A204.1 (cell line): Measurements from ENCODE around the gene RTL3.

ENCODE experiments used
- FAIRE-seq: peaks from 2 replicates; lab custom pipeline; 2012; peaks lifted over from hg19 to GRCh38; lab: Jason Lieb, UNC

The RTL3 gene

GRCh38 chrX:78618987-78619386 lies 40.1 kb downstream of the RTL3 start:
- no peak for FAIRE-seq

- FAIRE-seq, result no peak
These were observed 44.9 kb downstream of the RTL3 start for GRCh38 chrX:78614264-78614663.
